HEK293 (cell line): ENCODE measurements around the gene CDYL.

Experiments used
- CTCF ChIA-PET: fragments of 350-600 bp; formaldehyde crosslinking; extraction: SDS; loops from one replicate; lab custom pipeline; 2021; ENCODE audit warnings: antibody characterized with exemption; lab: Yijun Ruan, JAX
- POLR2A ChIA-PET: fragments of 300-600 bp; formaldehyde crosslinking; extraction: SDS; loops from one replicate; lab custom pipeline; 2020; ENCODE audit warnings: antibody characterized with exemption, inconsistent platforms; lab: Yijun Ruan, JAX
- H3K27ac ChIP-seq: fragments of 200-500 bp; sonication (Bioruptor generic); 2 replicates; pipeline ENCODE4 v1.5.1; 2014; ENCODE audit warnings: low read depth, low read length, control low read depth, inconsistent platforms; ENCODE audit errors: extremely low read depth
- H3K36me3 ChIP-seq, 2 experiments: fragments of 200-500 bp in 1 of 2; sonication (Bioruptor generic) in 1 of 2; 1 replicate in 1 of 2; 2 replicates in 1 of 2; pipeline ENCODE4 v1.5.1; 2014 to 2017; ENCODE audit warnings: inconsistent platforms in 2 of 2, low read length in 2 of 2; ENCODE audit not compliant: control insufficient read depth in 2 of 2, insufficient read depth in 1 of 2
- H3K4me1 ChIP-seq: fragments of 200-500 bp; sonication (Bioruptor generic); 2 replicates; pipeline ENCODE4 v1.5.1; 2014; ENCODE audit warnings: mild to moderate bottlenecking, low read length, inconsistent platforms; ENCODE audit not compliant: control insufficient read depth, insufficient read depth
- H3K4me3 ChIP-seq: 2 replicates; pipeline ENCODE4 v1.5.1; 2011; ENCODE audit warnings: low read depth, mild to moderate bottlenecking, control low read depth, low read length, moderate library complexity
- H3K9me3 ChIP-seq: fragments of 200-500 bp; sonication (Bioruptor generic); 2 replicates; pipeline ENCODE4 v1.5.1; 2014; ENCODE audit warnings: low read depth, low read length, inconsistent platforms; ENCODE audit not compliant: control insufficient read depth, insufficient read depth
- HOXC10 ChIP-seq: sonication (generic); formaldehyde crosslinking; IDR thresholded peaks from 2 replicates; pipeline ENCODE4 v1.8.1; 2023; ENCODE audit warnings: mild to moderate bottlenecking, missing genetic modification reagents
- PATZ1 ChIP-seq: fragments of 450-650 bp; formaldehyde crosslinking; IDR thresholded peaks from 2 replicates; pipeline ENCODE4 v1.5.1; 2016; ENCODE audit warnings: missing biosample characterization, missing genetic modification characterization
- REST ChIP-seq: fragments of 450-650 bp; formaldehyde crosslinking; IDR thresholded peaks from 2 replicates; pipeline ENCODE4 v1.5.1; 2016; ENCODE audit warnings: missing biosample characterization, missing genetic modification characterization
- SETDB1 ChIP-seq: IDR thresholded peaks from one replicate; pipeline ENCODE4 v1.6.1; 2017; ENCODE audit warnings: mild to moderate bottlenecking, low read length, moderate library complexity, mixed read lengths; ENCODE audit not compliant: insufficient read length
- ZBTB17 ChIP-seq: fragments of 450-650 bp; formaldehyde crosslinking; IDR thresholded peaks from 2 replicates; pipeline ENCODE4 v1.5.1; 2016; ENCODE audit warnings: missing biosample characterization, missing genetic modification characterization
- ZBTB49 ChIP-seq: fragments of 450-650 bp; formaldehyde crosslinking; IDR thresholded peaks from 2 replicates; pipeline ENCODE4 v1.5.1; 2016; ENCODE audit warnings: missing biosample characterization, missing genetic modification characterization, low read depth
- ZBTB6 ChIP-seq: fragments of 450-650 bp; formaldehyde crosslinking; IDR thresholded peaks from 2 replicates; pipeline ENCODE4 v1.5.1; 2017; ENCODE audit warnings: missing biosample characterization, missing genetic modification characterization
- ZFP37 ChIP-seq: fragments of 450-650 bp; formaldehyde crosslinking; IDR thresholded peaks from 2 replicates; pipeline ENCODE4 v1.5.1; 2016; ENCODE audit warnings: missing biosample characterization, missing genetic modification characterization
- ZNF18 ChIP-seq: fragments of 450-650 bp; formaldehyde crosslinking; IDR thresholded peaks from 2 replicates; pipeline ENCODE4 v1.5.1; 2016; ENCODE audit warnings: missing biosample characterization, missing genetic modification characterization
- ZNF19 ChIP-seq: fragments of 450-650 bp; formaldehyde crosslinking; IDR thresholded peaks from 2 replicates; pipeline ENCODE4; 2016; ENCODE audit warnings: missing biosample characterization, missing genetic modification characterization, low read depth
- ZNF221 ChIP-seq: fragments of 450-650 bp; formaldehyde crosslinking; IDR thresholded peaks from 2 replicates; pipeline ENCODE4 v1.5.1; 2017; ENCODE audit warnings: missing biosample characterization, missing genetic modification characterization, borderline replicate concordance
- ZNF239 ChIP-seq: fragments of 450-650 bp; formaldehyde crosslinking; IDR thresholded peaks from 2 replicates; pipeline ENCODE4 v1.5.1; 2016; ENCODE audit warnings: missing biosample characterization, missing genetic modification characterization
- ZNF24 ChIP-seq: fragments of 450-650 bp; formaldehyde crosslinking; IDR thresholded peaks from 2 replicates; pipeline ENCODE4 v1.5.1; 2016; ENCODE audit warnings: missing biosample characterization, missing genetic modification characterization
- ZNF350 ChIP-seq: fragments of 450-650 bp; formaldehyde crosslinking; IDR thresholded peaks from 2 replicates; pipeline ENCODE4 v1.5.0; 2017; ENCODE audit warnings: missing biosample characterization, mild to moderate bottlenecking, missing genetic modification characterization
- ZNF660 ChIP-seq: fragments of 450-650 bp; IDR thresholded peaks from 2 replicates; pipeline ENCODE4 v1.5.1; 2018; ENCODE audit warnings: missing biosample characterization, mild to moderate bottlenecking, missing genetic modification characterization
- ZNF664 ChIP-seq: fragments of 450-650 bp; formaldehyde crosslinking; IDR thresholded peaks from 2 replicates; pipeline ENCODE4 v1.5.1; 2016; ENCODE audit warnings: missing biosample characterization, missing genetic modification characterization
- ZNF670 ChIP-seq: fragments of 450-650 bp; formaldehyde crosslinking; IDR thresholded peaks from 2 replicates; pipeline ENCODE4 v1.5.1; 2016; ENCODE audit warnings: missing biosample characterization, missing genetic modification characterization, low read depth
- ZNF777 ChIP-seq: fragments of 450-650 bp; formaldehyde crosslinking; IDR thresholded peaks from 2 replicates; pipeline ENCODE4 v1.5.1; 2017; ENCODE audit warnings: missing biosample characterization, missing genetic modification characterization, borderline replicate concordance

Gene CDYL

GRCh38 chr6:4891141-4891540 is 114.9 kb downstream of the CDYL start (continued):
- TF ChIP-seq REST (tag by site-specific recombination) (no peak), ZNF350 (tag by site-specific recombination) (no peak)

GRCh38 chr6:4892785-4893485 is 116.7 kb downstream of the CDYL start:
- ChIA-PET POLR2A (no interaction called here), CTCF (no interaction called here)
- Histone ChIP-seq H3K27ac (no peak overlapping the region), H3K36me3 (peaks cover 8 to 23% of the 10 kb centered on the region in 2 experiments), H3K4me1 (no peaks in the 10 kb centered on the region), H3K4me3 (no peak overlapping the region), H3K9me3 (no peaks in the 10 kb centered on the region)
- TF ChIP-seq ZNF664 (tag by site-specific recombination) (no peak), ZNF24 (tag by site-specific recombination) (no peak), ZNF221 (tag by site-specific recombination) (no peak), PATZ1 (no peak), HOXC10 (CRISPR knock-in tag) (no peak), SETDB1 (no peak), ZNF777 (tag by site-specific recombination) (no peak), ZBTB49 (no peak), ZBTB6 (tag by site-specific recombination) (no peak), ZNF670 (tag by site-specific recombination) (no peak), ZNF660 (tag by site-specific recombination) (no peak), ZNF239 (no peak), ZNF18 (no peak), ZBTB17 (no peak), ZNF19 (tag by site-specific recombination) (no peak), ZFP37 (tag by site-specific recombination) (no peak)
